LNCAP (cell line): Measurements from ENCODE around the gene PRELID1.

Source experiments
- TF ChIP-seq, protein P1 (sequence below): fragments of 450-650 bp; IDR thresholded peaks from 2 replicates; pipeline ENCODE4 v1.5.1; 2017; ENCODE audit warnings: mild to moderate bottlenecking

The PRELID1 gene, protein sequence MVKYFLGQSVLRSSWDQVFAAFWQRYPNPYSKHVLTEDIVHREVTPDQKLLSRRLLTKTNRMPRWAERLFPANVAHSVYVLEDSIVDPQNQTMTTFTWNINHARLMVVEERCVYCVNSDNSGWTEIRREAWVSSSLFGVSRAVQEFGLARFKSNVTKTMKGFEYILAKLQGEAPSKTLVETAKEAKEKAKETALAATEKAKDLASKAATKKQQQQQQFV

DNA sequence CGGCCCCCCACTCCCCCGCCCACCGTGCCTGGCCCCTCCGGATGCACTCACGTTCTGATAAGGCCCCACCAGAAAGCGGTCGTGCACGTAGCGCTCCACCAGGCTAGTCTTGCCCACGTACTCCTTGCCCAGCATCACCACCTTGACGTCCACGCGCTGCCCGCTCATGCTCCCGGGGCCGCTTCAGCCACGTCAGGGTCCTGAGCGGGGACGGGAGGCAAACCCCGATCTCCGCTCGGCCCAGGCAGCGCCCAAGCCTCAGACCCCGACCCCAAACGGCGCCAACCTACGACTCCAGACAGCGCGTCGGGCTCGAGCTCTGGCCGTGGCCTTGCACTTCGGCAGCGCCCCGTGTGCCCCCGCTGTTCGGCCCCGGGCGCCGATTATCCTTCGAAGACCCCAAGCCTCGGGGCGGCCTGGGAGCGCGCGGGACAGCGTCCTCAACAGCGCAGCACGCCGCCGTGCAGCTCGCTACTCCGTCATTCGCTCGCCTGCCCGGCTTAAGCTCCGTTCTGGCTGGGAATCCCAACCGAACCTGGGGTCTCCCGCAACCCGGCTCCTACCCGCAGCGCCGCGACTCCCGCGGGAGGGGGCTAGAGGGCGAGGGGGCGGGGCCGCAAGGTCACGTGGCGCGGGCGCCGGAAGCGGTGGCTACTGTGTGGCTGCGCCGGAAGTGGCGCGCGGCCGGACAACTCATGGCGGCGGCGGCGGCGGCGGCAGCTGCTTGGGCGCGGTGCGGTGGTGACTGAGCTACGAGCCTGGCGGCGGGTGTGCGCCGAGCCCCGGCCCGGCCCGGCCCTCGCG is at the start of gene PRELID1, which contains the start of gene RAB24:
TSS of gene PRELID1 (plus strand) at position 679 of the 804 bp plus-strand sequence. CDS start 187 bp downstream, outside the sequence.
TSS of gene RAB24 (minus strand) at position 599 of the 804 bp plus-strand sequence. CDS start at position 168, 431 bp downstream.
- TF ChIP-seq, protein P1, sequence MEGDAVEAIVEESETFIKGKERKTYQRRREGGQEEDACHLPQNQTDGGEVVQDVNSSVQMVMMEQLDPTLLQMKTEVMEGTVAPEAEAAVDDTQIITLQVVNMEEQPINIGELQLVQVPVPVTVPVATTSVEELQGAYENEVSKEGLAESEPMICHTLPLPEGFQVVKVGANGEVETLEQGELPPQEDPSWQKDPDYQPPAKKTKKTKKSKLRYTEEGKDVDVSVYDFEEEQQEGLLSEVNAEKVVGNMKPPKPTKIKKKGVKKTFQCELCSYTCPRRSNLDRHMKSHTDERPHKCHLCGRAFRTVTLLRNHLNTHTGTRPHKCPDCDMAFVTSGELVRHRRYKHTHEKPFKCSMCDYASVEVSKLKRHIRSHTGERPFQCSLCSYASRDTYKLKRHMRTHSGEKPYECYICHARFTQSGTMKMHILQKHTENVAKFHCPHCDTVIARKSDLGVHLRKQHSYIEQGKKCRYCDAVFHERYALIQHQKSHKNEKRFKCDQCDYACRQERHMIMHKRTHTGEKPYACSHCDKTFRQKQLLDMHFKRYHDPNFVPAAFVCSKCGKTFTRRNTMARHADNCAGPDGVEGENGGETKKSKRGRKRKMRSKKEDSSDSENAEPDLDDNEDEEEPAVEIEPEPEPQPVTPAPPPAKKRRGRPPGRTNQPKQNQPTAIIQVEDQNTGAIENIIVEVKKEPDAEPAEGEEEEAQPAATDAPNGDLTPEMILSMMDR, result peak; percentile 48

DNA sequence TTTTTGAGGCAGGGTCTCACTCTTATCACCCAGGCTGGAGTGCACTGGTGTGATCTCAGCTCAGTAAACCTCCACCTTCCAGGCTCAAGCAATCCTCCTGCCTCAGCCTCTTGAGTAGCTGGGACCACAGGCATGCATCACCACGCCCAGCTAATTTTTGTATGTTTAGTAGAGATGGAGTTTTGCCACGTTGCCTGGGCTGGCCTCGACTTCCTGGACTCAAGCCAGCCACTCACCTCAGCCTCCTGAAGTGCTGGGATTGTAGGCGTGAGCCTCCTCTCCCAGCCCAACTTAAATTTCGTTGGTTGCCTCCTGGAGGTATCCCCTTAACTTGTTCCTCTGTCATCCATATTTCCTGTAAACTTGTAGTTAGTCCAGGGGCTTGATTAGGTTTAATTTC is 47.3 kb upstream of the PRELID1 start:
- TF ChIP-seq, protein P1, result no peak

DNA sequence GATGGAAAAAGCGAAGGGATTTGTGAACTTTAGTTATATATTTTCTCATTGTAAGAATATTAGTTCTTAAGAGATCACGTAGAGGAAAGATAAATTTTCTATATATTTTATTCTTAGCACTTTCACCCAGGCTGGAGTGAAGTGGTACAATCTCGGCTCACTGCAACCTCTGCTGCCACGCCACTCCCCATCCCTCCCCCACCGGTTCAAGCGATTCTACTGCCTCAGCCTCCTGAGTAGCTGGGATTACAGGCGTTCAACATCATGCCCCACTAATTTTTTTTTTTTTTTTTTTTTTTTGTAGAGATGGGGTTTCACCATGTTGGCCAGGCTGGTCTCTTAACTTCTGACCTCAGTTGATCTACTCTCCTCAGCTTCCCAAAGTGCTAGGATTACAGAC is 42.6 kb upstream of the PRELID1 start:
- TF ChIP-seq, protein P1, result no peak

DNA sequence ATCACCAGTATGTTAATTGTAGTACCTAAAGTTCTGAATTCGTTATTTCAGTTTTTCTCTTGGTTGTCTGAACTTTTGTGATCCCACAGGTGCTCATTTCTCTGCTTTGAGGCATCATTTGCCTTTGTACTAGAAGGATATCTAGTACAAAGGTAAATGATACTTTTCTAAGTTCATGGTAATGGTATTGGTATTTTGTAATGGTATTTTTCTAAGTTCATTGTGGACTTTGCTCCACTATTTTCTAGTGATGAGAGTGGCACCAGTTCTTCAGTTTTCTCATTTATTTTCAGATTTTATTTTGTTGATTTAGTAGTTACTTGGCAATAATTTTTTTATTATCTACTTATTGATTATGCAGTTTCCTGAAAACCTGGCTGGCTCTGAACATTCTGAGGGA is 42.1 kb upstream of the PRELID1 start:
- TF ChIP-seq, protein P1, result no peak

DNA sequence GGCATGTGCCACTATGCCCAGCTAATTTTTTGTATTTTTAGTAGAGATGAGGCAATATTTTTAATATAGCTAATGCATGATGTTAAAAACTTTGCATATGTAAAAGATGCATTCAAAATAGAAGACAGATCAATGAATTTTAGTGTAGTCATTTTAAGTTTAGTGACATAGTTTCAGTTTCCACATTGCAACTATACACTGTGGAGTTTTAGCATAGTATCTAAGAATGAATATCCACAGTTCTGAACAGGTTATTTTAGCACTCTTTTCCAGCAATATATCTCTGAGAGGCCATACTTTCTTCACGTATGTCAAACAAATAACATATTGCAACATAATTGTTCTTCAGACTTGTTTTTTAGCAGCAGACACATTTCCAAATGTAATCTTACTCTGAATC is 39.4 kb upstream of the PRELID1 start:
- TF ChIP-seq, protein P1, result no peak

DNA sequence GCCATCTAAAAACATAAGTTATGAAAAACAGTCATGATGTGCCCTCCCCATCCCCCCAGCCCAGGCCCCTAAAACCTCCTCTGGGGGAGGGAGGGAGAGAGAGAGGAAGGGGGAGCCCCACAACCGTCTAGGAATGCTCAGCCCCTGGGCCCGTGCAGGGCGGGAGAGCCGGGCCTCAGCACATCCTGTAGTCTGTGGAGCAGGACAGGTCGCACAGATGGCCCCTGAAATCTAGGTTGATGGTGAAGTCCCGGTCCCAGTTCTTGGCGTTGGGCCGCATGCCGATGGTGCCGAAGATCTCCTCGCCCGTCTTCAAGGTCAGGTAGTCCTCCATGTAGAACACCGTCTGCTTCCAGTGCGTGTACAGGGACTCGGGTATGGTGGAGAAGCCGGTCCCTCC is 38.2 kb upstream of the PRELID1 start:
- TF ChIP-seq, protein P1, result no peak

DNA sequence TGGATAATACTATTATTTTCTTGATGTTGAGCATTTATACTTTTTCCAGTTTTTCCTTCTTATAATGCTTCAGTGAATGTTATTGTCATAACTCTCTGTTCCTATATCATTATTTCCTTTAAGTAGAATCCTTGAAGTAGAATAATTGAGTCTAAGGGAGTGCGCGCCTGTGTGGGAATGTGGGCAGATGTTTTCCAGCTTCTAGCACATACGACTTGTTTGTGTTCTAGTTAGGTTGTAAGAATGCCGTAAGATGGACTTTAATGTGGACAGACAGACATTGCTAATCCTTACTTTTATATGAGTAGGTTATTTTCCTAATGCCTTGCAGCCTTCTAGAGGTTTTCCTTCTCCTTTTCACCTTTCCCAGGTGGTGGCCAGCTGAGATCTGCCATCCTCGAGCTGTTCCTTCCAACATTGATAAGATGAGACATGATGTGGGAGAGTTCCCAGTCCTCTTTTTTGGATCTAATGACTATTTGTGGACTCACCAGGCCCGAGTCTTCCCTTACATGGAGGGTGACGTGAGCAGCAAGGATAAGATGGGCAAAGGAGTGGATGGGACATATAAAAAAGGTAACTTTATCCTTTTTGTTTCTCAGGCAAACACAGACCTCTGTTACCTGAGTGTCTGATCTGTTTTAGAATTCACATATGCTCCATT is 34.2 kb upstream of the PRELID1 start:
- TF ChIP-seq, protein P1, result no peak
